K562 (cell line): Measurements from ENCODE around the gene CEP120. TPM values are rescaled to one million over a fixed set of nuclear protein-coding genes. Genes with fewer than 3 reads are reported as not detected.

ENCODE experiments used
- ATAC-seq: fragments of 200-7000 bp; cut with Tn5 transposase; 3 replicates; pipeline ENCODE4 v1.9.1; 2020; ENCODE audit warnings: moderate library complexity
- BruUV-seq: library from RNA; stranded (reverse); fragments of 400-500 nt; replicated peaks from 2 replicates; lab custom pipeline; 2021; lab: Mats Ljungman, UMichigan
- CTCF ChIA-PET: fragments of 300-600 bp; formaldehyde crosslinking; extraction: SDS; loops from one replicate; lab custom pipeline; 2021; ENCODE audit warnings: low intra/inter-chr PET ratio; lab: Yijun Ruan, JAX
- POLR2A ChIA-PET: fragments of 300-600, 350-650 bp; sonication (Branson Sonifier 250); formaldehyde crosslinking; extraction: SDS; loops from one replicate; lab custom pipeline; 2021; ENCODE audit warnings: antibody characterized with exemption, inconsistent platforms; lab: Yijun Ruan, JAX
- DNase-seq, 4 experiments: peaks; one replicate each; pipeline versions ENCODE4 v3.0.0 to v3.0.0-alpha.2; 2011 to 2018; ENCODE audit warnings: low spot score in 3 of 4, mixed read lengths in 3 of 4; ENCODE audit errors: extremely low read depth in 1 of 4
- FAIRE-seq: peaks from 2 replicates; lab custom pipeline; 2011; peaks lifted over from hg19 to GRCh38; lab: Jason Lieb, UNC
- H2AFZ ChIP-seq: 2 replicates; pipeline ENCODE4 v1.6.0; 2011; ENCODE audit warnings: low read depth, low read length, control low read depth, inconsistent platforms
- H3K27ac ChIP-seq: fragments of 200-600 bp; 3 replicates; pipeline ENCODE4 v1.8.0; 2011; ENCODE audit warnings: low read depth, mild to moderate bottlenecking, control low read depth, inconsistent platforms, low read length, moderate library complexity, mixed read lengths; ENCODE audit errors: extremely low read depth
- H3K27me3 ChIP-seq, 2 experiments: fragments of 300-600 bp in 1 of 2; 2 replicates in 1 of 2; 3 replicates in 1 of 2; pipeline versions ENCODE4 v1.6.0 to v1.8.0; 2011; ENCODE audit warnings: inconsistent platforms in 2 of 2, low read length in 2 of 2, mild to moderate bottlenecking in 1 of 2, mixed read lengths in 1 of 2, moderate library complexity in 1 of 2; ENCODE audit not compliant: control insufficient read depth in 2 of 2, insufficient read depth in 2 of 2
- H3K36me3 ChIP-seq: fragments of 300-600 bp; 3 replicates; pipeline ENCODE4 v1.8.0; 2011; ENCODE audit warnings: mild to moderate bottlenecking, low read length, inconsistent platforms; ENCODE audit not compliant: control insufficient read depth, insufficient read depth
- H3K4me1 ChIP-seq, 2 experiments: fragments of 200-600 bp in 1 of 2; replicated peaks in 1 of 2; 2 replicates in 1 of 2; 3 replicates in 1 of 2; pipeline versions ENCODE4 v1.5.1 to v1.8.0; 2011; ENCODE audit warnings: inconsistent platforms in 2 of 2, low read length in 2 of 2, mild to moderate bottlenecking in 1 of 2, mixed read lengths in 1 of 2, moderate library complexity in 1 of 2; ENCODE audit not compliant: control insufficient read depth in 2 of 2, insufficient read depth in 2 of 2
- H3K4me2 ChIP-seq: 2 replicates; pipeline ENCODE4 v1.6.1; 2011; ENCODE audit warnings: low read length, control low read depth, inconsistent platforms, mixed read lengths; ENCODE audit not compliant: insufficient read depth
- H3K4me3 ChIP-seq: fragments of 200-600 bp; sonication (generic), shearing (Covaris generic); 2 replicates; pipeline ENCODE4 v1.5.1; 2016; ENCODE audit warnings: control low read depth, inconsistent platforms
- H3K79me2 ChIP-seq: fragments of 200-600 bp; 3 replicates; pipeline ENCODE4 v1.8.0; 2011; ENCODE audit warnings: low read length, inconsistent platforms; ENCODE audit not compliant: control insufficient read depth, insufficient read depth
- H3K9ac ChIP-seq, 2 experiments: 2 replicates each; pipeline versions ENCODE4 v1.6.0 to v1.6.1; 2011; ENCODE audit warnings: low read depth in 2 of 2, low read length in 2 of 2, control low read depth in 1 of 2, inconsistent platforms in 1 of 2, mild to moderate bottlenecking in 1 of 2, mixed read lengths in 1 of 2; ENCODE audit not compliant: insufficient read depth in 1 of 2
- H3K9me1 ChIP-seq: one replicate; pipeline ENCODE4 v1.6.0; 2011; ENCODE audit warnings: inconsistent platforms, mild to moderate bottlenecking, low read length, moderate library complexity; ENCODE audit not compliant: control insufficient read depth, insufficient read depth
- H3K9me3 ChIP-seq: replicated peaks from 2 replicates; pipeline ENCODE4 v1.5.1; 2011; ENCODE audit warnings: low read depth, low read length, inconsistent platforms; ENCODE audit not compliant: control insufficient read depth, insufficient read depth
- H4K20me1 ChIP-seq: replicated peaks from 2 replicates; pipeline ENCODE4 v1.6.1; 2011; ENCODE audit warnings: low read length, inconsistent platforms, mixed read lengths; ENCODE audit not compliant: control insufficient read depth, insufficient read depth
- CLOCK ChIP-seq: fragments of 250-450 bp; sonication (Bioruptor Pico); IDR thresholded peaks from 2 replicates; pipeline ENCODE4 v1.4.0; 2020; ENCODE audit warnings: mild to moderate bottlenecking, moderate library complexity, borderline replicate concordance
- COPS2 ChIP-seq: fragments of 450-650 bp; conservative IDR thresholded peaks from 2 replicates; pipeline ENCODE4 v1.6.1; 2016; ENCODE audit warnings: mild to moderate bottlenecking, moderate library complexity
- DMBX1 ChIP-seq: fragments of 250-450 bp; sonication (Bioruptor Pico); IDR thresholded peaks from 2 replicates; pipeline ENCODE4 v1.8.0; 2022; ENCODE audit warnings: inconsistent platforms, mild to moderate bottlenecking, moderate library complexity, borderline replicate concordance
- HOMEZ ChIP-seq: fragments of 250-450 bp; sonication (Bioruptor Pico); IDR thresholded peaks from 2 replicates; pipeline ENCODE4 v1.4.0; 2020; ENCODE audit warnings: mild to moderate bottlenecking, moderate library complexity
- HSF4 ChIP-seq: fragments of 250-450 bp; sonication (Bioruptor Pico); IDR thresholded peaks from 2 replicates; pipeline ENCODE4 v2.1.2; 2022; ENCODE audit warnings: mild to moderate bottlenecking, moderate library complexity, borderline replicate concordance
- IRF2 ChIP-seq: sonication (generic); formaldehyde crosslinking; IDR thresholded peaks from 2 replicates; pipeline ENCODE4 v1.8.1; 2022; ENCODE audit warnings: mild to moderate bottlenecking, missing genetic modification reagents
- TFAP4 ChIP-seq: sonication (generic); formaldehyde crosslinking; IDR thresholded peaks from 2 replicates; pipeline ENCODE4 v1.8.0; 2022; ENCODE audit warnings: missing genetic modification reagents, mild to moderate bottlenecking, moderate library complexity, borderline replicate concordance
- USF1 ChIP-seq: sonication (generic); formaldehyde crosslinking; IDR thresholded peaks from 2 replicates; pipeline ENCODE4 v1.9.0; 2022; ENCODE audit warnings: mild to moderate bottlenecking, missing genetic modification reagents
- ZC3H4 ChIP-seq: sonication (generic); formaldehyde crosslinking; IDR thresholded peaks from 2 replicates; pipeline ENCODE4 v1.9.0; 2021; ENCODE audit warnings: missing genetic modification reagents, borderline replicate concordance
- ZNF140 ChIP-seq: fragments of 250-450 bp; sonication (Bioruptor Pico); IDR thresholded peaks from 2 replicates; pipeline ENCODE4 v1.8.0; 2021; ENCODE audit warnings: moderate library complexity, mild to moderate bottlenecking, inconsistent platforms
- WGBS: fragments of 100-300 bp; shearing (Covaris generic); methylation state at CpG from one replicate; pipeline ENCODE4 v1.1.6; 2016; ENCODE audit warnings: low coverage, mixed read lengths; ENCODE audit not compliant: insufficient coverage; ENCODE audit errors: missing lambda C conversion rate; 5-methylcytosine and 5-hydroxymethylcytosine counted together
- in situ Hi-C: fragments of 300-500 bp; cut with MboI; formaldehyde crosslinking; loops from 4 replicates; pipeline ENCODE4 v1.15.0; 2018; ENCODE audit warnings: inconsistent platforms, mixed read lengths
- intact Hi-C: fragments of 100-400 bp; cut with micrococcal nuclease; formaldehyde crosslinking; loops from 2 replicates; pipeline ENCODE4 v1.14.2; 2022
- polyA plus RNA-seq, 8 experiments: library from polyadenylated mRNA; depleted of rRNA in 4 of 8; stranded (reverse) in 5 of 8; unstranded in 3 of 8; fragments of >200 nt; fragmentation: Nextera tagmentation in 2 of 8; fragmentation: Illumina TruSeq in 1 of 8; extraction: Ambion mirVana in 2 of 8; extraction: Trizol in 1 of 8; gene quantifications; 2 replicates each; pipeline versions ENCODE4 v1.2.1 to v1.2.3, GENCODE V29; 2011 to 2014; ENCODE audit warnings: inconsistent platforms in 1 of 8, missing spikeins in 1 of 8
- total RNA-seq, 7 experiments: library from RNA; depleted of rRNA in 6 of 7; stranded (reverse); fragments of >200 nt in 6 of 7; fragmentation: Illumina TruSeq in 2 of 7; extraction: Trizol in 2 of 7; gene quantifications; 2 replicates each; pipeline versions ENCODE4 v1.2.1 to v1.2.3, GENCODE V29; 2011 to 2021; ENCODE audit warnings: low replicate concordance in 1 of 7

The CEP120 gene
- total and polyA plus RNA-seq, 9 of the 15 experiments (the other 6 are each of a cell fraction or from before 2014, with no cell fraction given), result 3.3 to 24.9 (median 14.4) TPM

- H4K20me1 ChIP-seq, result no peaks in the 10 kb centered on the region
- BruUV-seq, result no TSS peak
- in situ Hi-C loops (loop anchor here (25.0 kb wide), 1 partner anchor 839 kb away; no protein-coding TSS in a partner anchor), intact Hi-C loops (no loop called here)
- H3K27ac ChIP-seq, result no peak overlapping the region
- WGBS, result 100% methylated on average over 1 of the region's 1 CpG
- CTCF ChIA-PET, result no interaction called here
- no peak overlapping the region for H2AFZ ChIP-seq
- H3K9ac ChIP-seq, result no peak overlapping the region
- H3K4me2 ChIP-seq, result no peak overlapping the region
- DNase-seq, result no peak
- POLR2A ChIA-PET, result no interaction called here
- TF ChIP-seq HOMEZ (CRISPR knock-in tag), result no peak
- no peak for TF ChIP-seq HSF4 (CRISPR knock-in tag)
- TF ChIP-seq COPS2, result no peak
- no peak for TF ChIP-seq USF1
- TF ChIP-seq ZC3H4, result no peak
- TF ChIP-seq IRF2 (CRISPR knock-in tag), result no peak
- TF ChIP-seq DMBX1 (CRISPR knock-in tag), result no peak
- TF ChIP-seq TFAP4 (CRISPR knock-in tag), result no peak
- TF ChIP-seq ZNF140 (CRISPR knock-in tag), result no peak
- TF ChIP-seq CLOCK (CRISPR knock-in tag), result no peak
- no peak overlapping the region for H3K4me3 ChIP-seq
- H3K9me1 ChIP-seq, result no peaks in the 10 kb centered on the region
- no peaks in the 10 kb centered on the region for H3K9me3 ChIP-seq
- no peaks in the 10 kb centered on the region for H3K4me1 ChIP-seq
- H3K36me3 ChIP-seq, result peaks cover 16% of the 10 kb centered on the region; the same call in 1 of the 3 replicates
- H3K27me3 ChIP-seq, result no peaks in the 10 kb centered on the region
- no peak for FAIRE-seq
- H3K79me2 ChIP-seq, result no peaks in the 10 kb centered on the region
- ATAC-seq, result no peak
Observed at GRCh38 chr5:123351240-123351639, 72.0 kb downstream of the CEP120 start.
